Naive thymus-derived CD8-positive, alpha-beta T cell (primary cell): ENCODE data around the gene TPM1. TPM values are rescaled to one million over a fixed set of nuclear protein-coding genes. Genes with fewer than 3 reads are reported as not detected.
"Not testable (repeated sequence)": the region's sequence is repeated elsewhere in the genome, so short reads cannot be mapped to it uniquely, and the experiment has no call there.

ENCODE experiments used
- ATAC-seq, 2 donors: fragments of 150-1000 bp; cut with Tn5 transposase in 1 of 2; sonication (Bioruptor Pico), chemical (Tn5 transposase) in 1 of 2; 1 replicate in 1 of 2; 2 replicates in 1 of 2; pipeline ENCODE4 v1.10.0; 2021; ENCODE audit warnings: mild to moderate bottlenecking in 2 of 2, moderate library complexity in 2 of 2
- POLR2A ChIA-PET: fragments of 350-600 bp; sonication (Branson Sonifier 250); formaldehyde crosslinking; loops from one replicate; lab custom pipeline; 2021; ENCODE audit warnings: antibody characterized with exemption; lab: Charles Lee
- DNase-seq, 10 donors: peaks; one replicate each; pipeline versions ENCODE4 v3.0.0 to v3.0.0-alpha.2; 2020 to 2022
- H3K27ac Mint-ChIP-seq, 10 donors: one replicate each; pipeline ENCODE4 v1.8.0; 2020 to 2022; ENCODE audit warnings: mild to moderate bottlenecking in 10 of 10, mixed read lengths in 10 of 10, moderate library complexity in 4 of 10, inconsistent platforms in 1 of 10
- H3K27me3 Mint-ChIP-seq, 5 donors: one replicate each; pipeline ENCODE4 v1.8.0; 2021 to 2022; ENCODE audit warnings: mixed read lengths in 5 of 5
- H3K36me3 Mint-ChIP-seq, 3 donors: one replicate each; pipeline ENCODE4 v1.8.0; 2020 to 2022; ENCODE audit warnings: mixed read lengths in 3 of 3, mild to moderate bottlenecking in 2 of 3, inconsistent platforms in 1 of 3
- H3K4me1 Mint-ChIP-seq, 4 donors: one replicate each; pipeline ENCODE4 v1.8.0; 2021 to 2022; ENCODE audit warnings: mixed read lengths in 4 of 4
- H3K4me3 Mint-ChIP-seq, 10 donors: one replicate each; pipeline ENCODE4 v1.8.0; 2020 to 2022; ENCODE audit warnings: mild to moderate bottlenecking in 10 of 10, mixed read lengths in 10 of 10, moderate library complexity in 6 of 10, inconsistent platforms in 1 of 10
- H3K9me3 Mint-ChIP-seq, 9 donors: one replicate each; pipeline ENCODE4 v1.8.0; 2020 to 2022; ENCODE audit warnings: mixed read lengths in 9 of 9, mild to moderate bottlenecking in 3 of 9, inconsistent platforms in 1 of 9, moderate library complexity in 1 of 9
- polyA plus RNA-seq, 3 donors: library from polyadenylated mRNA; unstranded; fragments of 300-500 nt; fragmentation: Illumina TruSeq; gene quantifications; one replicate each; pipeline ENCODE4 v1.2.3, GENCODE V29; 2021
- total RNA-seq, 8 experiments: library from RNA in 2 of 8; stranded (reverse) in 2 of 8; gene quantifications; one replicate each; pipeline ENCODE4 v1.2.3 and lab custom pipeline; 2021 to 2026

TPM1 gene
- total and polyA plus RNA-seq, 5 experiments from 2014 or later = 5.1 to 21.2 (median 6.0) TPM

GRCh38 chr15:63104727-63105126, 62.2 kb downstream of the TPM1 start:
- DNase-seq (no peak), ATAC-seq (no peak)
- Mint-ChIP-seq H3K36me3 (peaks cover 0 to 5% (median 0%) of the 10 kb centered on the region in 3 donors), H3K4me1 (no peaks in the 10 kb centered on the region), H3K27ac (no peak overlapping the region), H3K4me3 (no peak overlapping the region), H3K9me3 (peaks cover 0 to 2% (median 0%) of the 10 kb centered on the region in 9 donors), H3K27me3 (peaks cover 2 to 17% (median 10%) of the 10 kb centered on the region in 5 donors)
- POLR2A ChIA-PET = no interaction called here

- POLR2A ChIA-PET, H3K4me1 Mint-ChIP-seq, DNase-seq, H3K9me3 Mint-ChIP-seq, H3K27ac Mint-ChIP-seq, H3K36me3 Mint-ChIP-seq, ATAC-seq, H3K4me3 Mint-ChIP-seq: not testable (repeated sequence)
- H3K27me3 Mint-ChIP-seq = peaks cover 2 to 17% (median 10%) of the 10 kb centered on the region in 5 donors
Measured at GRCh38 chr15:63105354-63105753, 62.8 kb downstream of the TPM1 start.

DNA sequence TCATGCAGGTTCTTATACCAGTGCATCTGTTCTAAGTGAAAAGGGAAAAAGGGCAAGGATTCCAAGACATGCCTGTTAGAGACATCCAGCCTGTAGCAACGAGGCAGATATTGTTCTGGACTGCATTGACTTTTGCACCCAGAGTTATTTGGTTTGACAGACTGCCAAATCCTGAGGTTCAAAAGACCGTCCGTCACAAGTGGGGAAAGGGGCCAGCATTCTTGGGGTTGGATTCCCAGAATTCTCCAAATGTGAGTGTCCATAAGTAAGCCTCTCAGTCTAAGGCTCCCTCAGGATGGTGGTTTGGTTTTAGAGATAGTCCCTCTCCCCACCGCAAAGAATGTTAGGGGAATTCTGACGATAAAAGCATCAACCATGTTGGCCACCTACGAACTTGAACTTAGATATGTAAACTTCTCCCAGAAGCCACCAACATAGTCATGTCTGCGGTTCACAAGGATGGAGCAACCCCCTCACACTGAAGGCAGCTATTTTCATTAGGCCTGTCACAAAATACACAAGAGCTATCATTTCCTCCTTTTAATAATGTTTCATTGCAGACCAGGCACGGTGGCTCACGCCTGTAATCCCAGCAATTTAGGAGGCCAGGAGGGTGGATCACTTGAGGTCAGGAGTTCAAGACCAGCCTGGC, 65.5 kb downstream of the TPM1 start:
- DNase-seq = no peak

GRCh38 chr15:63109498-63109897, 67.0 kb downstream of the TPM1 start:
- no peak for DNase-seq
- peaks cover 0 to 5% (median 0%) of the 10 kb centered on the region in 3 donors for H3K36me3 Mint-ChIP-seq
- POLR2A ChIA-PET = no interaction called here
- H3K27ac Mint-ChIP-seq = no peak overlapping the region
- no peak overlapping the region for H3K4me3 Mint-ChIP-seq
- H3K9me3 Mint-ChIP-seq = peaks cover 0 to 2% (median 0%) of the 10 kb centered on the region in 9 donors
- H3K27me3 Mint-ChIP-seq = peaks cover 0 to 17% (median 8%) of the 10 kb centered on the region in 5 donors
- H3K4me1 Mint-ChIP-seq = no peaks in the 10 kb centered on the region
- no peak for ATAC-seq

More for the DNA sequence above, 65.5 kb downstream of the TPM1 start:
- peaks cover 2 to 17% (median 10%) of the 10 kb centered on the region in 5 donors for H3K27me3 Mint-ChIP-seq
- no peak overlapping the region for H3K27ac Mint-ChIP-seq
- peaks cover 0 to 2% (median 0%) of the 10 kb centered on the region in 9 donors for H3K9me3 Mint-ChIP-seq
- no peaks in the 10 kb centered on the region for H3K4me1 Mint-ChIP-seq
- no peak overlapping the region for H3K4me3 Mint-ChIP-seq
- POLR2A ChIA-PET = no interaction called here
- H3K36me3 Mint-ChIP-seq = peaks cover 0 to 5% (median 0%) of the 10 kb centered on the region in 3 donors
- no peak for ATAC-seq

DNA sequence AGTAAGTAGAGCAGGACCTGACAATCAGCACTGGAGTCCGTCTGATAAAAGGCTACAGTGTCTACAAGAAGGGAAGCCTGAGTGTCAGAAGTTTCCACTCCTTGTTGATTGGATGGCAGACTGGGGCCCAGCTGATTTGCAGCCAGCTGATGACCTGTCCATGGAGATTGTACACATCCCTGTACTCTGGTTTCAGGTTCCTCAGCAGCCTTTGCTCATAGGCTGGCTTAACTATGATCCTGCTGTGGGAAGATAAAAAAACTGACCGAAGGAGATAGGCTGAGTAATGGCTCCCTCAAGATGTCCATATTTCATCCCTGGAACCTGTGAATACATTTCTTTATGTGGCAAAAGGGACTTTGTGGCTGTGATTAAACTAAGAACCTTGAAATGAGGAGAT, 67.4 kb downstream of the TPM1 start:
- no peak overlapping the region for H3K27ac Mint-ChIP-seq
- H3K9me3 Mint-ChIP-seq = peaks cover 0 to 2% (median 0%) of the 10 kb centered on the region in 9 donors
- no peak for DNase-seq
- peaks cover 0 to 17% (median 6%) of the 10 kb centered on the region in 5 donors for H3K27me3 Mint-ChIP-seq
- POLR2A ChIA-PET = no interaction called here
- H3K4me3 Mint-ChIP-seq = no peak overlapping the region
- peaks cover 0 to 4% (median 0%) of the 10 kb centered on the region in 3 donors for H3K36me3 Mint-ChIP-seq
- H3K4me1 Mint-ChIP-seq = no peaks in the 10 kb centered on the region
- ATAC-seq = no peak

DNA sequence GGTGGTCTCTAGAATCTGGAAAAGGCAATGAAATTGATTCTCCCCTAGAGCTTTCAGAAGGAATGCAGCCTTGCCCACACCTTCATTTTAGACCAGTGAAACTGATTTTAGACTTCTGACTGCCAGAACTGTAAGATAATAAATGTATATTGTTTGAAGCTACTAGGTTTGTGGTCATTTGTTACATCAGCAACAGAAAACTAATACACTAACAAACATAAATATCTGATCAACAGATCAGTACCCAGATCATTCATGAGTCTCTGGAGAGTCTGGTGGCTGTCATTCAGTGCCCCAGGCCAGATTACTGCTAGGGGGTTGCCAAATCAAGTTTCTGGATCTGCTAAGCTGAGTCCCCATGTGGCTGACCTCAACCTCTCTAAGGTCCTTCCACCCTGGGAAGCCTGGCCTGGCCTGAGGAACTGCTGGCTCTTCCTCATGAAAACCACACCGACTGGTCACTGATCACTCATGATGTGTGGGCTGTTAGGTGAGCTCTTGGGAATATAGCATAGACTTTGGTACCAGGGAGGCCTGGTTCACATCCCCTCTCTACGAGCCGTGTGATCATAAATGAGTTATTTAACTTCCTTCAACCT, 68.0 kb downstream of the TPM1 start:
- Mint-ChIP-seq H3K27ac (no peak overlapping the region), H3K4me3 (no peak overlapping the region), H3K4me1 (no peaks in the 10 kb centered on the region), H3K27me3 (peaks cover 0 to 15% (median 4%) of the 10 kb centered on the region in 5 donors), H3K36me3 (no peaks in the 10 kb centered on the region), H3K9me3 (peaks cover 0 to 2% (median 0%) of the 10 kb centered on the region in 9 donors)
- ATAC-seq (no peak), DNase-seq (no peak)
- POLR2A ChIA-PET = no interaction called here

- H3K27ac Mint-ChIP-seq = no peak overlapping the region
- H3K4me3 Mint-ChIP-seq = no peak overlapping the region
- no peak for DNase-seq
- no peaks in the 10 kb centered on the region for H3K36me3 Mint-ChIP-seq
- H3K4me1 Mint-ChIP-seq = no peaks in the 10 kb centered on the region
- peaks cover 0 to 2% (median 0%) of the 10 kb centered on the region in 9 donors for H3K9me3 Mint-ChIP-seq
- ATAC-seq = no peak
- peaks cover 0 to 9% (median 0%) of the 10 kb centered on the region in 5 donors for H3K27me3 Mint-ChIP-seq
- POLR2A ChIA-PET = no interaction called here
Measured at GRCh38 chr15:63111481-63111880, 68.9 kb downstream of the TPM1 start.

DNA sequence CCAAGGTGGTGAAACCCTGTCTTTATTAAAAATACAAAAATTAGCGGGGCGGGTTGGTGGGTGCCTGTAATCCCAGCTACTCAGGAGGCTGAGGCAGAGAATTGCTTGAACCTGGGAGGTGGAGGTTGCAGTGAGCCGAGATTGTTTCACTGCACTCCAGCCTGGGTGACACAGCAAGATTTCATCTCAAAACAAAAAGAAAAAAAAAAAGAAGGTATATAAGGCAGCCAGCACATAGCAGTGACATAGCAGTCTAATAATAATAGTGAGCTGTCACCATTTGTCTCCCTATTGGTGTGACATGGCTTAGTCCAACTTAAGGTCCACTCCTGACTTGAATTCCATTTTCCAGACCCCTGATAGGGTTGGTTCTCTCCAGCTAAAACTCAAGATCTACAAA, 70.3 kb downstream of the TPM1 start:
- ATAC-seq = no peak
- POLR2A ChIA-PET = no interaction called here
- H3K4me3 Mint-ChIP-seq = no peak overlapping the region
- H3K4me1 Mint-ChIP-seq = no peaks in the 10 kb centered on the region
- H3K27ac Mint-ChIP-seq = no peak overlapping the region
- peaks cover 0 to 5% (median 0%) of the 10 kb centered on the region in 5 donors for H3K27me3 Mint-ChIP-seq
- H3K36me3 Mint-ChIP-seq = no peaks in the 10 kb centered on the region
- no peaks in the 10 kb centered on the region for H3K9me3 Mint-ChIP-seq
- DNase-seq = no peak

- POLR2A ChIA-PET = no interaction called here
Measured at GRCh38 chr15:63114465-63114864, 71.9 kb downstream of the TPM1 start.

More at GRCh38 chr15:63114465-63114864, 71.9 kb downstream of the TPM1 start:
- Mint-ChIP-seq H3K36me3 (peaks cover 0 to 4% (median 3%) of the 10 kb centered on the region in 3 donors), H3K27me3 (no peaks in the 10 kb centered on the region), H3K27ac (no peak overlapping the region), H3K4me1 (no peaks in the 10 kb centered on the region), H3K4me3 (no peak overlapping the region), H3K9me3 (peaks cover 0 to 7% (median 3%) of the 10 kb centered on the region in 9 donors)
- no peak for DNase-seq
- ATAC-seq = no peak

Other genes starting within 250 kb of the TPM1 start
- gene LACTB, start 79.1 kb downstream of the TPM1 start, total RNA-seq = 10 to 100 TPM; 11.9 to 13.4 TPM
- gene LACTB, start 79.1 kb downstream of the TPM1 start, polyA plus RNA-seq = 10 to 100 TPM in 1 of 3 donors, 1 to 10 TPM in 2; 7.6 to 10.3 (median 9.3) TPM
- gene RPS27L, start 114.7 kb downstream of the TPM1 start, total RNA-seq = 100 to 1,000 TPM; 139 to 142 TPM
- gene RPS27L, start 114.7 kb downstream of the TPM1 start, polyA plus RNA-seq = 100 to 1,000 TPM; 143 to 221 (median 206) TPM
- gene RAB8B, start 146.9 kb downstream of the TPM1 start, total RNA-seq = 10 to 100 TPM; 78.4 to 79.6 TPM
- 10 to 100 TPM; 35.1 to 40.7 (median 35.3) TPM for gene RAB8B, start 146.9 kb downstream of the TPM1 start, polyA plus RNA-seq
- 10 to 100 TPM; 27.0 to 28.5 TPM for gene APH1B, start 234.9 kb downstream of the TPM1 start, total RNA-seq
- 10 to 100 TPM in 2 of 3 donors, 1 to 10 TPM in 1; 8.3 to 14.3 (median 11.1) TPM for gene APH1B, start 234.9 kb downstream of the TPM1 start, polyA plus RNA-seq